GM21576 (cell line): ENCODE data around the gene KSR2.

Experiments
- ATAC-seq: cut with Tn5 transposase; IDR thresholded peaks from one replicate; pipeline ENCODE4 v1.9.1; 2021; ENCODE audit warnings: mild to moderate bottlenecking, moderate library complexity; ENCODE audit not compliant: unreplicated experiment

The KSR2 gene

GRCh38 chr12:117589021-117589420, 379.8 kb downstream of the KSR2 start:
- ATAC-seq = no peak

GRCh38 chr12:117587631-117588287, 381.0 kb downstream of the KSR2 start:
- ATAC-seq = no peak

GRCh38 chr12:117583677-117584225, 385.0 kb downstream of the KSR2 start:
- ATAC-seq = no peak

- ATAC-seq = no peak
These were observed 385.7 kb downstream of the KSR2 start for GRCh38 chr12:117583092-117583491.

DNA sequence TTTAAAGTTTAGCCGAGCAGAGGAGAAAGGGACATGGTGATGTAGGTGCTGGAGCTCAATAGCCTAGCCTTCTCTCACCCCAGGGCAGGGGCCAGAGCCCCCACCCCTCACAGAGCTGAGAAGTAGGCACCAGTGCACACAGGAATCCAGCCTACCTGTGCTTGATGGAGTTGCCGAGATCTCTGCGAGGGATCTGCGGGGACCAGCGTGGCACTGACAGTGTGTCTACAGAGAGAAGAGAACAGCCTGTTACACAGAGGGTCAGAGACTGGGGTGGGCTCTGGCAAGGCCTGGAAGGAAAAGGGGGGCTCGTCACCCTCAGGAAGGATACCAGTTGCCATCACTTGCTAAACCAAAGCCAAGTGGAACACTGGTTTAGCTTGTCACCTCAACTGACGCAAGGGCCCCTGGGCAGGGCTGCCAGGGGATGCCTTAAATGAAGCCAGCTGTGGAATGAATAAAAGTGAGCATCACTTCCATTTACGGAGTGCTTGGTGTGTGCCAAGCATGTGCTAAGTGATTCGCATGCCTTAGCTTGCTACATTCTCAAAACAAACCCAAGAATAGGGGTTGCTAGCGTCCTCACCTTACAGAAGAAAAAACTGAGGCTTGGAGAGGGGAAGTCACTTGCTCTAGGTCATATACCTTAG, 386.5 kb downstream of the KSR2 start:
- ATAC-seq = no peak

DNA sequence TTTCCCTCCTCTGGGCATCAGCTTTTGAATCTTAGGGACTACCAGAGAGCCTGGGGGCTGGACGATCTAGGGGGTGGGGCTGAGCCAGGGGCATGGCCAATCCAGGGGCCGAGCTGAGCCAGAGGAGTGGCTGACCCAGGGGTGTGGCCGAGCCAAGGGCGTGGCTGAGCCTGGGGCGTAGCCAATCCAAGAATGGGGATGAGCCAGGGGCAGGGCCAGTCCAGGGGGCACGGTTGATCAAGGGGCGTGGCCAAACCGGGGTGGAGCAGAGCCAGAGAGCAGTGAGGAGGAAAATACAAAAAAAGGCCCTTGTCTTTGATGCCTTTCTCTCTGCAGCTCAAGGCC, 388.1 kb downstream of the KSR2 start:
- ATAC-seq = no peak

- no peak for ATAC-seq
These were observed 388.6 kb downstream of the KSR2 start for GRCh38 chr12:117580015-117580717.

GRCh38 chr12:117577122-117577657, 391.6 kb downstream of the KSR2 start:
- no peak for ATAC-seq

GRCh38 chr12:117576053-117576452, 392.7 kb downstream of the KSR2 start:
- no peak for ATAC-seq

DNA sequence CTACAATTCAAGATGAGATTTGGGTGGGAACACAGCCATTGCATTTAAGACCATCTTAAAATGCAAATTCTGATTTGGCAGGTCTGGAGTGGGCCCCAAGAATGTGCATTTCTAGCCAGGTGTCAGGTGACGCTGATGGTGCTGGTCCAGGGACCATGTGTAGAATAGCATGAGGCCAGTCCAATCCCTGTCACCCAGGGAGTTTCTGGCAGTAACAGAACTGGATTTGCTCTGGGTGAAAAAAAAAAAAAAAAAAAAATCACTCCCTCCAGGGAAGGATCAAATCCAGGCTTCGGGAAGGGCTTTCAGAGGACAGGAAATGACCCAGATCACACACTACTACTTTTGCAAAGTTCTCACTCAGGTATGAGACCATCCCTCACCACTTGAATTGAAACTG, 394.1 kb downstream of the KSR2 start:
- no peak for ATAC-seq

DNA sequence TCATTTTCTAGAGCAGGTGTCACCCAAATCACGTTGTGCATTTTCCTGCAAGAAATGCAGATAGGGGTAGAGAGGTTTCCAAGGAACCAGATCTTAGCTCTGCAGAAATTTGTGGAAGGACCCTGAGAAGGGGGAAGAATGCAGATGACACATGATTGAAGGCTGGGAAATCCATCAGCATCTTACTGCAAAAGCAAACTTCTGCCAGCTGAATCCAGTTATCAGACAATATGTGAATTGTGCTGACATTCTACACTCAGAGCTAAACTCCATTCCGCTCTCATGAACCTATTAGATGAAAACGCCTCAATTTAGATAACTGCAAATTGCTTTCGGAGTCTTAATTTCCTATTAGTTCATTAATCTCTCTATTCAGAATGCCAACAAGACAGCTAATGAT, 396.0 kb downstream of the KSR2 start:
- ATAC-seq = no peak

DNA sequence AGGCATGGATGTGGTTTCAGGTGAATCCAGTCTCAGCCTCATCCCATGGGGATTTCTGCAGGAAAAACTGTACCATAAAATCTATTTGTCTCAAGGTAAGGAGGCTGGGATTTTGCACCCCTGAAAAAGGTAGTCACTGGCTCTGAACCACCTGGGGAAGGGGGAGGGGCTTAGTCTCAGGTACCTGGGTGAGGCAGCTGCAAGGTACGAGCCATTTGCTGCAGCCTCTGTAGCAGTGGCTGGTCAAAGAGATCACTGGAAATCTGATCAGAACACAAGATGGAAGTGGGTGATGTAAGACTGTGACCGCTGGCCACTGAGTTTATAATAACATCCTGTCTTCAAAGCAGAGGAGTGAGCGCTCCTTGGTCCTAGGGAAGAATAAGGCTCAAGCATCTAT, 397.5 kb downstream of the KSR2 start:
- no peak for ATAC-seq

- no peak for ATAC-seq
These were observed 398.2 kb downstream of the KSR2 start for GRCh38 chr12:117570608-117571007.

DNA sequence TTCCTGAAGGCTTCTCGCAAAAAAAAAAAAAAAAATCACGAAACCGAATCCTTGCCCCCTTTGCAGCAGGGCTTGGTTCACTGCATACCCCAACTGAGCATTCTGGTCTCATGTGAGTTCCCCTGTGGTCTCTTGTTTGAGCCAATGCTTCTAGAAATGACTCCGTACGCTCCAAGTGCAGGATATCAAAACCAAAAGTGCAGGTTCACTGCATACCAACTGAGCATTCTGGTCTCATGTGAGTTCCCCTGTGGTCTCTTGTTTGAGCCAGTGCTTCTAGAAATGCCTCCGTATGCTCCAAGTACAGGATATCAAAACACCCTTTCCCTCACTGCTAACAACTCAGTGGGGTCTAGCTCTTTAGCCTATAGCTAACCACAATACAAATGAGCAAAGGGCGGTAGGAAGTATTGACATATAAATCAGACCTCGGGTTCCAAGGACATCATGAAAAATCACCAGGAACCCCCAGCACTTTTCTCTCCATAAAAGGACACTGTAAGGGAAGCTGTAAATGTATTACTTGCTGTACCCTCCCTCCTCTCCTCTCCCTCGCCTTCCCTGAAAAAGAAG, 401.1 kb downstream of the KSR2 start:
- ATAC-seq = no peak

GRCh38 chr12:117564881-117565280, 403.9 kb downstream of the KSR2 start:
- no peak for ATAC-seq

- no peak for ATAC-seq
These were observed 405.1 kb downstream of the KSR2 start for GRCh38 chr12:117563706-117564105.

GRCh38 chr12:117563007-117563406, 405.8 kb downstream of the KSR2 start:
- no peak for ATAC-seq

DNA sequence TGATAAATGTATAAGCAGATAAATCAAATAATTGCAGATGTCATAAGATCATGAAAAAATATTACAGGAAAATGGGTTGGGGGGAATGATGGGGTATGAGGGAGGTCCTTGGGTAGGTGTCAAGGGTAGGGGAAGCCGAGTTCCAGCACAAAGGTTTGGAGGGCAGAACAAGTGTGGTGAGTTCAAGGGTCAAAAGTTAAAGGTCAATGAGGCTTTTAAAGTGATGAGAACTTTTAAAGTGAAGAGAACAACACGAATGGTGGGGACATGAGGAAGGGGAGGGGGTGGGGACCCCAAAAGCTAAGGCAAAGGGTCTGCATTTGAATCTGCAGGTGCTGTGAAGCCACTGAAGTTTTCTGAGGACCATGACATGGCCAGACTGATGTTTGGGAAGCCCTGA, 406.8 kb downstream of the KSR2 start:
- ATAC-seq = no peak

- ATAC-seq = no peak
These were observed 408.8 kb downstream of the KSR2 start for GRCh38 chr12:117559978-117560377.

GRCh38 chr12:117555889-117556288, 412.9 kb downstream of the KSR2 start:
- ATAC-seq = no peak

DNA sequence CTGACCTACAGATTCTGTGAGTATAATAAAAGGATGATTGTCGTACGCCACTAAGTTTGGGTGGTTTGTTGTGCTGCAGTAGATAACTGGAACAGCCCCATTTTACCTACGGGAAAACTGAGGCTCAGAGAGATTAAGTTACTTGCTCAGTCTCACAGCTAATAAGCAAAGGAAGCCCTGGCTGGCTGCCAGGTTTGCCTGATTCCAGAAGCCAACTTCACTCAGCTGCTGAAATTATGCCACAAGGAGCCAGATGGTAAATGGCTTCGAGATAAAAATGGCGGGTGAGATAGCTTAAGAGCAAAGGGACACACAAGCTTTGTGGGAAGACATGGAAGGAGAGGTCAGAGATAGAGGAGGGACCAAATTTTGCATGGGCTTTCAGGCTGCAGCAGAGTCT, 415.8 kb downstream of the KSR2 start:
- ATAC-seq = no peak
